Uterine smooth muscle cell (primary cell): ENCODE measurements around the gene IER5L. TPM values are rescaled to one million over a fixed set of nuclear protein-coding genes. Genes with fewer than 3 reads are reported as not detected.

Experiments
- total RNA-seq: library from RNA; depleted of rRNA; stranded (reverse); fragments of >200 nt; gene quantifications from 2 replicates; pipeline ENCODE4 v1.2.3, GENCODE V29; 2014

The IER5L gene
- 41.9 and 74.2 TPM in 2 replicates for total RNA-seq

GRCh38 chr9:129177791-129178567, at the start of gene IER5L:
Gene IER5L (minus strand): TSS chr9:129178261. CDS start chr9:129178052, 209 bp downstream.

Other genes with a start within 250 kb of the IER5L start
- gene DOLK, start 230.7 kb downstream of the IER5L start, total RNA-seq = 31.6 and 32.9 TPM in 2 replicates
- gene NUP188, start 230.6 kb downstream of the IER5L start, total RNA-seq = 37.7 and 70.7 TPM in 2 replicates
- 51.8 and 61.4 TPM in 2 replicates for gene SH3GLB2, start 149.9 kb downstream of the IER5L start, total RNA-seq
- 26.6 and 27.3 TPM in 2 replicates for gene MIGA2, start 141.6 kb downstream of the IER5L start, total RNA-seq
- 9.7 and 14.1 TPM in 2 replicates for gene DOLPP1, start 97.2 kb downstream of the IER5L start, total RNA-seq
- gene CRAT, start 67.5 kb downstream of the IER5L start, total RNA-seq = 31.2 and 41.6 TPM in 2 replicates
- 121 and 129 TPM in 2 replicates for gene PTPA, start 66.8 kb downstream of the IER5L start, total RNA-seq